ENCODE data around the gene FIP1L1.

DNA sequence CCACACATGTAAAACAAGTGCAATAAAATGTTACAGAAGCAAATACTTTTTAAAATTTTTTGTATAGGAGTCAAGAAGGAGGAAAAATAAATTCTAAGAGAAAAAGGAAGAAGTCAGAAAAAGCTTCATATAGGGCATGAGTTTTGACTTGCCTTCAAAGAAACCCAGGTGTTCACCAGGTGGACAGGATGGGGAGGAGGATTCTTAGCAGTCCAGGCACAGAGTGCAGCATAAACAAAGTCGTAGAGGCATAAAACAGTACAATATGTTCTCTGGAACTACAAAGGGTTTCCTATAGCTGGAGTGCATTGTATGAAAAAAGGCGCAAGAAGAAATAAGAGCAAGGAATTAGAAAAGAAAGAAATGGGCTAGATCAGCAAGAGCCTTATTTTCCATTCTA, 9.7 kb upstream of the FIP1L1 start:
- TF ChIP-seq, protein P1, sequence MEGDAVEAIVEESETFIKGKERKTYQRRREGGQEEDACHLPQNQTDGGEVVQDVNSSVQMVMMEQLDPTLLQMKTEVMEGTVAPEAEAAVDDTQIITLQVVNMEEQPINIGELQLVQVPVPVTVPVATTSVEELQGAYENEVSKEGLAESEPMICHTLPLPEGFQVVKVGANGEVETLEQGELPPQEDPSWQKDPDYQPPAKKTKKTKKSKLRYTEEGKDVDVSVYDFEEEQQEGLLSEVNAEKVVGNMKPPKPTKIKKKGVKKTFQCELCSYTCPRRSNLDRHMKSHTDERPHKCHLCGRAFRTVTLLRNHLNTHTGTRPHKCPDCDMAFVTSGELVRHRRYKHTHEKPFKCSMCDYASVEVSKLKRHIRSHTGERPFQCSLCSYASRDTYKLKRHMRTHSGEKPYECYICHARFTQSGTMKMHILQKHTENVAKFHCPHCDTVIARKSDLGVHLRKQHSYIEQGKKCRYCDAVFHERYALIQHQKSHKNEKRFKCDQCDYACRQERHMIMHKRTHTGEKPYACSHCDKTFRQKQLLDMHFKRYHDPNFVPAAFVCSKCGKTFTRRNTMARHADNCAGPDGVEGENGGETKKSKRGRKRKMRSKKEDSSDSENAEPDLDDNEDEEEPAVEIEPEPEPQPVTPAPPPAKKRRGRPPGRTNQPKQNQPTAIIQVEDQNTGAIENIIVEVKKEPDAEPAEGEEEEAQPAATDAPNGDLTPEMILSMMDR (IDR thresholded peaks at IDR 0.05; ENCODE audit: insufficient read depth, low read length, poor library complexity, severe bottlenecking) = no peak
- no peak for TF ChIP-seq EZH2phosphoT487 (conservative IDR thresholded peaks at IDR 0.05; ENCODE audit: low read length)
